Fibroblast of lung (primary cell): ENCODE measurements around the gene OGFR. TPM values are rescaled to one million over a fixed set of nuclear protein-coding genes. Genes with fewer than 3 reads are reported as not detected.

ENCODE experiments used
- DNase-seq, 2 donors: peaks; one replicate each; pipeline versions ENCODE4 v3.0.0 to v3.0.0-alpha.2; 2010; ENCODE audit warnings: low read depth in 2 of 2
- H2AFZ ChIP-seq: 2 replicates; pipeline ENCODE4 v1.5.1; 2012; ENCODE audit warnings: low read length, control low read depth, inconsistent platforms
- H3K27ac ChIP-seq: 2 replicates; pipeline ENCODE4 v1.5.1; 2011; ENCODE audit warnings: low read length, control low read depth; ENCODE audit not compliant: insufficient read depth
- H3K27me3 ChIP-seq: 2 replicates; pipeline ENCODE4 v1.5.1; 2011; ENCODE audit warnings: mild to moderate bottlenecking, low read length; ENCODE audit not compliant: control insufficient read depth, insufficient read depth
- H3K36me3 ChIP-seq: 2 replicates; pipeline ENCODE4 v1.5.1; 2011; ENCODE audit warnings: low read length; ENCODE audit not compliant: control insufficient read depth, insufficient read depth
- H3K4me1 ChIP-seq: 2 replicates; pipeline ENCODE4 v1.5.1; 2011; ENCODE audit warnings: low read length; ENCODE audit not compliant: control insufficient read depth, insufficient read depth; ENCODE audit errors: extremely low read depth
- H3K4me2 ChIP-seq: 2 replicates; pipeline ENCODE4 v1.5.1; 2011; ENCODE audit warnings: low read length, control low read depth; ENCODE audit not compliant: insufficient read depth; ENCODE audit errors: extremely low read depth
- H3K4me3 ChIP-seq, 4 experiments: fragments of 200-600 bp in 1 of 4; sonication (generic) in 1 of 4; replicated peaks in 1 of 4; 2 replicates each; pipeline ENCODE4 v1.5.1; 2011 to 2016; ENCODE audit warnings: low read length in 4 of 4, low read depth in 3 of 4, mild to moderate bottlenecking in 3 of 4, control low read depth in 2 of 4, inconsistent platforms in 1 of 4, mixed read lengths in 1 of 4; ENCODE audit not compliant: insufficient read depth in 1 of 4; ENCODE audit errors: control extremely low read depth in 1 of 4
- H3K79me2 ChIP-seq: 2 replicates; pipeline ENCODE4 v1.5.1; 2012; ENCODE audit warnings: mild to moderate bottlenecking, low read length, inconsistent platforms; ENCODE audit not compliant: control insufficient read depth, insufficient read depth
- H3K9ac ChIP-seq: 2 replicates; pipeline ENCODE4 v1.5.1; 2011; ENCODE audit warnings: mild to moderate bottlenecking, low read length, control low read depth; ENCODE audit not compliant: insufficient read depth
- H3K9me3 ChIP-seq: 2 replicates; pipeline ENCODE4 v1.5.1; 2012; ENCODE audit warnings: low read depth, low read length; ENCODE audit not compliant: control insufficient read depth, insufficient read depth
- H4K20me1 ChIP-seq: 2 replicates; pipeline ENCODE4 v1.5.1; 2011; ENCODE audit warnings: low read length; ENCODE audit not compliant: control insufficient read depth, insufficient read depth; ENCODE audit errors: extremely low read depth
- EZH2 ChIP-seq: IDR thresholded peaks from 2 replicates; pipeline ENCODE4 v1.5.1; 2012; ENCODE audit warnings: low read length, control low read depth, mild to moderate bottlenecking; ENCODE audit errors: missing control alignments
- polyA plus RNA-seq, 2 donors: library from polyadenylated mRNA; depleted of rRNA in 1 of 2; stranded (reverse) in 1 of 2; unstranded in 1 of 2; fragments of >200 nt; gene quantifications; 2 replicates each; pipeline ENCODE4 v1.2.1, GENCODE V29; 2011 to 2012; ENCODE audit warnings: missing spikeins in 1 of 2
- total RNA-seq: library from RNA; depleted of rRNA; stranded (reverse); fragments of >200 nt; gene quantifications from 2 replicates; pipeline ENCODE4 v1.2.1, GENCODE V29; 2014
- TF ChIP-seq, protein P1 (sequence below), 2 donors: IDR thresholded peaks in 1 of 2; conservative IDR thresholded peaks in 1 of 2; 1 replicate in 1 of 2; 2 replicates in 1 of 2; pipeline ENCODE4 v1.5.1; 2011 to 2012; ENCODE audit warnings: low read length in 2 of 2, control low read depth in 1 of 2, inconsistent platforms in 1 of 2, low read depth in 1 of 2, mild to moderate bottlenecking in 1 of 2

The OGFR gene
- total and polyA plus RNA-seq, 2 donors (not counting 1 experiment from before 2014, with no cell fraction given) = 19.7 to 34.0 TPM

- H3K27me3 ChIP-seq = peaks cover 10% of the 10 kb centered on the region
- H3K4me3 ChIP-seq = no peak overlapping the region
- H3K9me3 ChIP-seq = no peaks in the 10 kb centered on the region
- TF ChIP-seq EZH2 = no peak
- TF ChIP-seq, protein P1, sequence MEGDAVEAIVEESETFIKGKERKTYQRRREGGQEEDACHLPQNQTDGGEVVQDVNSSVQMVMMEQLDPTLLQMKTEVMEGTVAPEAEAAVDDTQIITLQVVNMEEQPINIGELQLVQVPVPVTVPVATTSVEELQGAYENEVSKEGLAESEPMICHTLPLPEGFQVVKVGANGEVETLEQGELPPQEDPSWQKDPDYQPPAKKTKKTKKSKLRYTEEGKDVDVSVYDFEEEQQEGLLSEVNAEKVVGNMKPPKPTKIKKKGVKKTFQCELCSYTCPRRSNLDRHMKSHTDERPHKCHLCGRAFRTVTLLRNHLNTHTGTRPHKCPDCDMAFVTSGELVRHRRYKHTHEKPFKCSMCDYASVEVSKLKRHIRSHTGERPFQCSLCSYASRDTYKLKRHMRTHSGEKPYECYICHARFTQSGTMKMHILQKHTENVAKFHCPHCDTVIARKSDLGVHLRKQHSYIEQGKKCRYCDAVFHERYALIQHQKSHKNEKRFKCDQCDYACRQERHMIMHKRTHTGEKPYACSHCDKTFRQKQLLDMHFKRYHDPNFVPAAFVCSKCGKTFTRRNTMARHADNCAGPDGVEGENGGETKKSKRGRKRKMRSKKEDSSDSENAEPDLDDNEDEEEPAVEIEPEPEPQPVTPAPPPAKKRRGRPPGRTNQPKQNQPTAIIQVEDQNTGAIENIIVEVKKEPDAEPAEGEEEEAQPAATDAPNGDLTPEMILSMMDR (conservative IDR thresholded peaks at IDR 0.05 in 1 of 2, IDR thresholded peaks at IDR 0.05 in 1 of 2; ENCODE audit: low read depth in 1 of 2, low read length in 2 of 2) = no peak
- H2AFZ ChIP-seq = no peak overlapping the region
- no peaks in the 10 kb centered on the region for H3K79me2 ChIP-seq
- H3K9ac ChIP-seq = no peak overlapping the region
- H3K4me1 ChIP-seq = peaks cover 19% of the 10 kb centered on the region
- H3K27ac ChIP-seq = no peak overlapping the region
- DNase-seq = no peak
- H3K4me2 ChIP-seq = no peak overlapping the region
- no peaks in the 10 kb centered on the region for H4K20me1 ChIP-seq
- H3K36me3 ChIP-seq = no peaks in the 10 kb centered on the region
These were observed 14.6 kb upstream of the OGFR start for GRCh38 chr20:62790075-62790474.

DNA sequence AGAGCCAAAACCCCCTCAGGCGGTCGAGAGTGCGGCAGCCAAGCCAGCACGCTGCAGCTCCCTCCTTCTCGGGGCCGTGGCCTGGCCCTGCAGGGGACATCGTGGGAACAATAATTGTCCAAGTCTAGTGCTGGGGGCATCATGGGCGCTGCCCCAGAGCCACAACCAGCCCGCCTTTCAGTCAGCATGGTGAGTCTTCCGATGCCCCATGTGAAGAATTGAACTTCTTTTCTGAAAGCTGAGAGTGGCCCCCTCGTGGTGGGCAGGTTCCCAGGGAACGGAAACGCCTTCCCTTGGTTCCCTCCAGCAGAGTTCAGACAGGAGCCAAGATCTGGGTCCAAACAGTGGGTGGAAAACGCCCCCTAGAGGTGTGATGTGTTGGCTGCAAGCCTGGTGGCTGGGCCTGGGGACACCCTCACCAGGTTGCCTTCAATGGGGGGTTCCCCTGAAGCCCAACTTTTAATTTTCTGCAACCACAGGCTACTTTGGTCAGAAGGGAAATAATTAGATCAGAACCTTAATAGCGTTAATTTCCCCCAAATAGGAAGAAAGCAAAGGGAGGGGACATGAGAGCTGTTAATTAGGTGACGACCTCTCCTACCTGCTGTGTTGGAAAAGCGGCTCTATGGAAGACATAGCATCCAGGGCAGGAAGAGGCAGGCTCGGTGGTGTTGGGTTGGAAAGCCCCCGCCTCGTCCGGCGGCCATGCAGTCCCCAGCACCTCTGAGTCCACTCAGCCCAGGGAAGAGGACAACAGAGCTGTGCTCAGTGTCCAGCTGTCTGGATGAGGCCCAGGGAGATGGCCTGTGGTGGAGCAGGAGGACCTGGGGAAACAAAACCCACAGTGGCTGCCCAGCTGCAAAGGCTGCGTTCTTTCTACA, 13.1 kb upstream of the OGFR start:
- Histone ChIP-seq H3K27ac (peak overlapping the region; percentile 60), H3K4me2 (peak overlapping the region; percentile 37), H3K4me3 (no peak overlapping the region), H2AFZ (no peak overlapping the region), H3K4me1 (peaks cover 21% of the 10 kb centered on the region), H3K9me3 (no peaks in the 10 kb centered on the region), H3K27me3 (peaks cover 10% of the 10 kb centered on the region), H3K36me3 (no peaks in the 10 kb centered on the region), H3K9ac (no peak overlapping the region), H3K79me2 (no peaks in the 10 kb centered on the region), H4K20me1 (no peaks in the 10 kb centered on the region)
- peak; percentile 81 to 92 for DNase-seq
- TF ChIP-seq, protein P1 (conservative IDR thresholded peaks at IDR 0.05 in 1 of 2, IDR thresholded peaks at IDR 0.05 in 1 of 2; ENCODE audit: low read depth in 1 of 2, low read length in 2 of 2) = peak; percentile 84 to 93
- no peak for TF ChIP-seq EZH2

DNA sequence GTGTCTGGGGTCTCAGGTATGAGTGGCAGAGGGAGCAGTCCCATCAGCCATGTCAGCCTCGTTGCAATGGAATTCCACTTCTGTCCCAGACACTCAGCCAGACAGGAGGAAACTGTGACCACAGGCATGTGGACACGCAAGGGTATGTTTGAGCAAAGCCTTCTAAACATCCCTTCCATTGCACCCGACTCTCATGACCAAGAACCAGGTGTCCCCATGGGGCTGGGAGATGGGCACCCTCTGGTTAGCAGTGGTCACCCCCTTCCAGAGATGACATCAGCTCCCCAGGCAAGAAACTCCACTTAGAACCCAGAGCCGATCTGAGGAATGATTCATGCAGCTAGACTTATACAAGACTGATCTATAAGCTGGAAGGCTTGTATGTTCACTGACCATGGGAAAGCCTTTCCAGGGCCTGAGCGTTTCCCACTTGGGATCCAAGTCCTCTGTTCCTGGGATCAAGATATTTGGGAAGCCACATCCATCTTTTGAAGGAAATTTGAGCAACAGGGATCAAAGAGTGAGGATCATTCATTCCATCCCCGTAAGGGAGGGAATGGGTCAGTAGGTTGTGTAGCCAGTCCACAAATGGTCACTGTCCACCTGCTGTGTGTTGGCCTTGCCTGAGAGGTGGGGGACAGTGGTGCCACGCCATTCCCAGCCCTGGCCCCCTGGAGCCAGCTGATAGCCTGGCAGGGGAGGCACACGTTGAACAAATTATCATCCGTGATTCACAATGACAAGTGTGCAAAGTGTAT, 12.3 kb upstream of the OGFR start:
- no peak for TF ChIP-seq EZH2
- TF ChIP-seq, protein P1 (conservative IDR thresholded peaks at IDR 0.05 in 1 of 2, IDR thresholded peaks at IDR 0.05 in 1 of 2; ENCODE audit: low read depth in 1 of 2, low read length in 2 of 2) = no peak
- H3K9me3 ChIP-seq = no peaks in the 10 kb centered on the region
- DNase-seq = peak in 1 of 2 donors; percentile 74
- H2AFZ ChIP-seq = no peak overlapping the region
- H3K79me2 ChIP-seq = peaks cover 4% of the 10 kb centered on the region
- H3K27me3 ChIP-seq = peaks cover 9% of the 10 kb centered on the region
- no peak overlapping the region for H3K9ac ChIP-seq
- peak overlapping the region; percentile 25 for H3K4me2 ChIP-seq
- H3K36me3 ChIP-seq = no peaks in the 10 kb centered on the region
- H3K4me1 ChIP-seq = peaks cover 21% of the 10 kb centered on the region
- no peaks in the 10 kb centered on the region for H4K20me1 ChIP-seq
- H3K4me3 ChIP-seq = no peak overlapping the region
- peak overlapping the region; percentile 60 for H3K27ac ChIP-seq
